ENCODE results near the gene RAD9B.

- TF ChIP-seq CTCF (IDR thresholded peaks at IDR 0.05) = no peak
- no peak for TF ChIP-seq POLR2A (IDR thresholded peaks at IDR 0.05)
Measured at GRCh38 chr12:110503432-110503831, 1.3 kb downstream of the RAD9B start.
